Activated T-helper 17 cell treated with anti-CD3 and anti-CD28 coated beads, Interleukin-2, amount 50 U/mL, for 72 hours (primary cell): ENCODE data around the gene ENDOU. TPM values are rescaled to one million over a fixed set of nuclear protein-coding genes. Genes with fewer than 3 reads are reported as not detected.

Experiments
- ATAC-seq: fragments of 150-1000 bp; cut with Tn5 transposase; replicated peaks from 2 replicates; pipeline ENCODE4 v1.10.0; 2021; ENCODE audit warnings: mild to moderate bottlenecking, moderate library complexity
- H3K27ac Mint-ChIP-seq: one replicate; pipeline ENCODE4 v1.8.0; 2022; ENCODE audit warnings: mixed read lengths
- H3K27me3 Mint-ChIP-seq: one replicate; pipeline ENCODE4 v1.8.0; 2022; ENCODE audit warnings: mixed read lengths
- H3K36me3 Mint-ChIP-seq: one replicate; pipeline ENCODE4 v1.8.0; 2022; ENCODE audit warnings: low read depth, mild to moderate bottlenecking, mixed read lengths
- H3K4me1 Mint-ChIP-seq: one replicate; pipeline ENCODE4 v1.8.0; 2022; ENCODE audit warnings: mixed read lengths
- H3K4me3 Mint-ChIP-seq: one replicate; pipeline ENCODE4 v1.8.0; 2022; ENCODE audit warnings: mild to moderate bottlenecking, mixed read lengths
- H3K9me3 Mint-ChIP-seq: one replicate; pipeline ENCODE4 v1.8.0; 2022; ENCODE audit warnings: mixed read lengths
- total RNA-seq, 2 donors: library from RNA; stranded (reverse); gene quantifications; one replicate each; pipeline ENCODE4 v1.2.3, GENCODE V29; 2022

Gene ENDOU, protein sequence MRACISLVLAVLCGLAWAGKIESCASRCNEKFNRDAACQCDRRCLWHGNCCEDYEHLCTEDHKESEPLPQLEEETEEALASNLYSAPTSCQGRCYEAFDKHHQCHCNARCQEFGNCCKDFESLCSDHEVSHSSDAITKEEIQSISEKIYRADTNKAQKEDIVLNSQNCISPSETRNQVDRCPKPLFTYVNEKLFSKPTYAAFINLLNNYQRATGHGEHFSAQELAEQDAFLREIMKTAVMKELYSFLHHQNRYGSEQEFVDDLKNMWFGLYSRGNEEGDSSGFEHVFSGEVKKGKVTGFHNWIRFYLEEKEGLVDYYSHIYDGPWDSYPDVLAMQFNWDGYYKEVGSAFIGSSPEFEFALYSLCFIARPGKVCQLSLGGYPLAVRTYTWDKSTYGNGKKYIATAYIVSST
- under 1 TPM in 1 of 2 donors, not detected in 1; 0.16 TPM for total RNA-seq

DNA sequence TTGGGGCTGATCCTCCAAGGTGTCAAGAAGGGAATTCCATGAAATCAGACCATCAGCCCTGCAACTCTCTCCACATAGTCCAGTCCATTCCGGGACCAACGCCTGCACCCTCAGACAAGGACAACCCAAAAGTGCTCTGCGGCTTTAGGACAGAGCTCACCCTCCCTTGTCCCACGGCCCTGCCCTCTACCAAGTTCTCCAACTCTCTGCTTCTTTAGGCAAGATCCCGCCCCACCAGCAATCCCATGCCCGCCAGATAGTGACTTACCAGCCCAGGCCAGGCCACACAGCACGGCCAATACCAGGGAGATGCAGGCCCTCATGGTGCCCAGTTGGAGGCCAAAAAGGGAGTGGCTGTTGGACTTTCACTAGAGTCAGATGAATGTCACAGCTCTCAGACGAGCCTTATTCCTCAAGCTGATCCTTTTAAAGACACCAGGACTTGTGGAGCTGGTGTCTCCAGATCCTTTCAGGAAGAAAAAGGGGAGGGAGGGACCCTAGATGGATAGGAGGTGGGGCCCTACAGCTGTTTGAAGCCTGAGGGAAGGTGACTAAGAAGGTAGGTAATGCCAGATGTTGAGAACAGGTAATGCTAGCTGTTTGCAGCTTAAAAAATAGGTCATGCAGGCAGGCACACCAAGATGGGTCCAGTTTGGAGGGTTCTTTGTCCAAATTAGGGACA lies at the start of gene ENDOU:
Gene ENDOU, minus strand, starts transcription at position 400 of the 682 bp plus-strand sequence. Its CDS starts 77 bp downstream, at position 323.
- Mint-ChIP-seq H3K27me3 (no peaks in the 10 kb centered on the region), H3K4me3 (no peak within 1 kb of the TSS), H3K9me3 (no peaks in the 10 kb centered on the region), H3K36me3 (no peaks in the 10 kb centered on the region), H3K27ac (no peak within 1 kb of the TSS), H3K4me1 (peaks cover 12% of the 10 kb centered on the region)
- ATAC-seq: no peak

DNA sequence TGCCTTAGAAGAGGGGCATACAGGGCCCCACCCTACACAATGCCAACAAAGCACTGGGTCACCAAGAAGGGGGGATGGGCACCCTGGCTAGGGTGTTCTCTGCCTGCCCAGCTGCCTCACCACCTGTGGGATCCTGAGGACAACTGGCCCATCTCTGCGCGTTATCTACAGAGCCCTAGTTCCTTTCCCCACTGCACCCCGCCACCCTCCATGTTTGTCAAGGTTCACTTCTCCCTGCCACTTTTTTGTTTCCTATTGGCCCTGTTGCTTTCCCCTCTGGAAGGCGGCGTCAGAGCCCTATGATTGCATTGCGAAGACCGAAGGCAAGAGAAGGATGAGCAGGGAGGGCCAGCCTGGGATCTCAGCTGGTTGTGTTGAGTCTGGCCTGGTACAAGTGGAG lies 49.4 kb upstream of the ENDOU start:
- no peak for ATAC-seq
- no peaks in the 10 kb centered on the region for H3K36me3 Mint-ChIP-seq
- H3K27me3 Mint-ChIP-seq: no peaks in the 10 kb centered on the region
- H3K4me1 Mint-ChIP-seq: peaks cover 5% of the 10 kb centered on the region
- peak overlapping the region; percentile 76 for H3K27ac Mint-ChIP-seq
- H3K4me3 Mint-ChIP-seq: peak overlapping the region; percentile 82
- no peaks in the 10 kb centered on the region for H3K9me3 Mint-ChIP-seq

DNA sequence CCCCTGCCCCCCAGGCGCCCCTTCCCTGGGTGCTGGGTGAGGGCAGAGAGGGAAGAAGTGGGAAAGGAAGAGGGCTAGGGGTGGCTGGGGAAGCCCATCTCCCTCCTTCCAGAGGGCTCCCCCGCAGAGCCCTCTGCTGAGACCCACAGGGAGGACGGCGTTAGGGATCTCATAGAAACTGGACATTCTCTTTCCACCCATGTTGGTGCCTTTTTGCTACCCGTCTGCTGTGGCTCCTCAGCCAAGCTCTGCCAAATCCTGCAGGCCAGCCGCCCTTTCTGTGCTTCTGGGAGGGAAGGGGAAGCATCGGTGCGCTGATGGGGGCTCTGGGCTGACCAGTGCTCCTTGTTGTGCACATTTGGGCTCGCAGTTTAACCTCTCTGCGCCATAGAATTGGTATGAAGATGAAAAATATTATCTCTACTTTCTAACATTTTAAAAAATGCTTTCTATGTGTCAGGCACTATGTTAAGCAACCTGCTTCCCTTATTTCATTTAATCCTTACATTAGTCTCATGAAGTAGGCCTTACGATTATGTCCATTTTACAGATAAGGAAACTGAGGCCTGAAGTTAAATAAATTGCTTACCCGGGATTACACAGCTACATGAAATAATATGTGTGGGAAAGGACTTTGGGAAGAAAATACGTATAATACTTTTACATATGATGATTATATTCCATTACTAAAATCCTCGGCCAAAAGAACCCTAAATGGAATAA lies 48.7 kb upstream of the ENDOU start:
- H3K27ac Mint-ChIP-seq: peak overlapping the region; percentile 76
- no peak for ATAC-seq
- H3K36me3 Mint-ChIP-seq: no peaks in the 10 kb centered on the region
- no peaks in the 10 kb centered on the region for H3K9me3 Mint-ChIP-seq
- H3K27me3 Mint-ChIP-seq: no peaks in the 10 kb centered on the region
- peak overlapping the region; percentile 82 for H3K4me3 Mint-ChIP-seq
- peaks cover 1% of the 10 kb centered on the region for H3K4me1 Mint-ChIP-seq

DNA sequence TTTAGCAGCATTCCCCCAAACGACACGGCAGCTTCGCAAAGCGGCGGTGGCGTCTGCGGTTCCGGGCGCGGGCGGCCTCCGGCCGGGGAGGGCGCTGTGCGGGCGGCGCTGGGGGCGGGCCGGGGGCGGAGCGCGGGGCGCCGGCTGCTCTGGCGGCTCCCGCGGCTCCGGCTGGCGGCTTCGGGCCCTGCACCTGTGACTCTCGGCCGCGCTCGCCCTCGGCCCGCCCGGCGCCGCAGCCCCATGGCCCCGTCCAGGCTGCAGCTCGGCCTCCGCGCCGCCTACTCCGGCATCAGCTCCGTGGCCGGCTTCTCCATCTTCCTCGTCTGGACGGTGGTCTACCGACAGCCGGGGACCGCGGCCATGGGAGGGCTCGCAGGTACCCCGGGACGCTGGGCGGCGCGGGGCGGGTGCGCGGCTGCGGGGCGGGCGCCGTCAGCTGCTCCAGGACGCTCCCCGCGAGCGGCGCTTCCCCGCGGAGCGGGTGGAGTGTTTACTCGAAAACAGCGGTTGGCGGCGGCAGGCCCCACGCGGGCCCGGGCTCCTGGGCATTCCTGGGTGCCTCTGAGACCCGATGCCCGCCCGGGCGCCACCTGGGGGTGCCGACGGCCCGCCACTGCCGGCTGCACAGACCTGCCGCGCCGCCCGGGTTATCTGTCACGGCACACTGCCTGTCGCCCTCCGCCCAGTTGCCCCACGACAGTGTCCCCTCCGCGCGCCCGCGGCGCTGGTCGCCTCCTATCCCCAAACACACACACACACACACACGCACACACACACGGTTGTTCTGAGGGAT lies 48.0 kb upstream of the ENDOU start, which contains the start of gene SLC48A1:
Gene SLC48A1, plus strand, starts transcription at position 177 of the 796 bp plus-strand sequence. Its CDS starts 67 bp downstream, at position 244.
- H3K36me3 Mint-ChIP-seq: no peaks in the 10 kb centered on the region
- H3K27ac Mint-ChIP-seq: peak within 1 kb of the TSS; percentile 76
- no peaks in the 10 kb centered on the region for H3K4me1 Mint-ChIP-seq
- H3K27me3 Mint-ChIP-seq: no peaks in the 10 kb centered on the region
- peak within 1 kb of the TSS; percentile 82 for H3K4me3 Mint-ChIP-seq
- ATAC-seq: peak; percentile 73
- no peaks in the 10 kb centered on the region for H3K9me3 Mint-ChIP-seq

DNA sequence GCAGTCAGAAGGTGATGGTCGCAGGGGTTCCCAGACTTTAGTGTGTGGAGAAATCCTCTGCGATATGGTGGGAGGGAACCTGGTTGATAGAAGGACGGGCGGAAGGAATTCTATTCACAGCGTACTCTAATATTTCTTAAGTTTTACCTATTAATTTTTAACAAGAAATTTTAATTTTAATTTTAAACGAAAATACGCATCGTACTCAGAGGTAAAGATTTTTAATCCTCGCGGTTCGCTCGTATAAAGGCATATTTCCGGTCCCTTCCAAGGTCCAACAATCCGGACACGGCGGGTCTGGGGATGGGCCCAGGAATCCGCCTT lies 47.4 kb upstream of the ENDOU start:
- Mint-ChIP-seq H3K4me1 (no peaks in the 10 kb centered on the region), H3K4me3 (peak overlapping the region; percentile 74), H3K27me3 (no peaks in the 10 kb centered on the region), H3K36me3 (no peaks in the 10 kb centered on the region), H3K9me3 (no peaks in the 10 kb centered on the region), H3K27ac (peak overlapping the region; percentile 61)
- no peak for ATAC-seq

DNA sequence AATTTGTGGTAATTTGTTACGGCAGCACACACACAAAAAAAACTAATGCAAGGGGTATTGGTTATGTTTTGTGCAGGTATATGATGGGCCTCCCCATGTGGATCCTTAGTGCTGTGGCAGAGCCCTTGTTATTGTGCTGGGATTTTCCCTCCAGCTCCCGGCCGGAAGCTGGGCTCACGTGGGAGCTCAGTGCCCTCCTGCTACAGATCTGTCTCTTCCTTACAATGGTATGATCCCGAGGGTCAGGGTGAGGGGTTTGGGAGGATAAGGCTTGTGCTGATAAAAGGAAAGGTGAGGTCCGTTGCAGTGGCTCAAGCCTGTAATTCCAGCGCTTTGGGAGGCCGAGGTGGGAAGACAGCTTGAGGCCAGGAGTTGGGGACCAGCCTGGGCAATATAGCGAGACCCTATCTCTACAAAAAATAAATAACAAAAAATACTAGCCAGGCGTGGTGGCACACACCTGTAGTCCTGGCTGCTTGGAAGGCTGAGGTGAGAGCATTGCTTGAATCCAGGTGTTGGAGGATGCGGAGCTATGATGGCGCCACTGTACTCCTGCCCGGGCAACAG lies 46.9 kb upstream of the ENDOU start:
- Mint-ChIP-seq H3K27me3 (no peaks in the 10 kb centered on the region), H3K9me3 (no peaks in the 10 kb centered on the region), H3K36me3 (no peaks in the 10 kb centered on the region), H3K4me1 (no peaks in the 10 kb centered on the region), H3K4me3 (peak overlapping the region; percentile 74), H3K27ac (peak overlapping the region; percentile 61)
- ATAC-seq: no peak

DNA sequence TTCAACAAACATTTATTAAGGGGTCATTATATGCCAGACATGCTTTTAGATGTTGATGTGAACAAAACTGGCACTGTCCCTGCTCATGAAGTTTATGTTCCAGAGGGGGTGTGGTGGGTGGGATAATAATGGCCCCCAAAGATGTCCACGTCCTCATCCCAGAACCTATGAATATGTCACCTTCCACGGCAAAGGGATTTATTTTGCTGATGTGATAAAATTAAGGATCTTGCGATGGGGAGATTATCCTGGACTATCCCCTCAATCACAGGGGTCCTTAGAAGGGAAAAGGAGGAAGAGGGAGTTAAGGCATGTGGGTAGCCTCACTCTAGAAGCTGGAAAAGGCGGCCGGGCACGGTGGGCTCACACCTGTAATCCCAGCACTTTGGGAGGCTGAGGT lies 46.0 kb upstream of the ENDOU start:
- H3K4me3 Mint-ChIP-seq: no peak overlapping the region
- no peaks in the 10 kb centered on the region for H3K9me3 Mint-ChIP-seq
- no peaks in the 10 kb centered on the region for H3K27me3 Mint-ChIP-seq
- no peaks in the 10 kb centered on the region for H3K36me3 Mint-ChIP-seq
- ATAC-seq: no peak
- H3K4me1 Mint-ChIP-seq: no peaks in the 10 kb centered on the region
- no peak overlapping the region for H3K27ac Mint-ChIP-seq

DNA sequence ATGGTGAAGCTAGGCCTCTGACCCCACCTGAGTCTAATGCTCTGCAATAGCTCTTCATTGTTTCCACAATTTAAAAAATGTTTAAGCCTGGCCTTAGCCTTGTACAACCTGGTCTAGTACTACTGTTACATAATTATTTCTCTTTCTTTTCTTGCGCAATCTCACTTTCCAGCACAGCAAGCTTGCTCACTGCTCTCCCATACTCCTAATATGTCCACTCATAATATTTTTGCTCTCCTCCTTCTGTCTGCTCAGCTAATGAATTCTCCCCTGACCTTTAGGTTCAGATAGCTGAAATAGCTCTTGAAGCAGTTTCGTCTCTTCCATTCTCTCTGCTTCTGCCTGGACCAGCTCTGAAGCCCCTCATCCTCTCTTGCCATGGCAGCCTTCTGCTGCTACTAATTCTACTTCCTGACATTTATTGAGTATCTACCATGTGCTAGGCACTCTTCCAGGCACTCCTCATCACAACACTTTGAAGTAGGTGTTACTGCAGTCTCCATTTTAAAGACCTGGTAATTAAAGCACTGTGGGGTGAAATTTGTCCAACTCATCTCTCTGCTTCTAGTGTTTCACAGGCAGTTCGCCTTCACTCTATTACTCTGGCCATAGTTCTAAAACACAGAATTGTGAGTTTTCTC lies 44.9 kb upstream of the ENDOU start:
- Mint-ChIP-seq H3K4me3 (no peak overlapping the region), H3K36me3 (no peaks in the 10 kb centered on the region), H3K27ac (no peak overlapping the region), H3K27me3 (no peaks in the 10 kb centered on the region), H3K9me3 (no peaks in the 10 kb centered on the region), H3K4me1 (no peaks in the 10 kb centered on the region)
- ATAC-seq: no peak

DNA sequence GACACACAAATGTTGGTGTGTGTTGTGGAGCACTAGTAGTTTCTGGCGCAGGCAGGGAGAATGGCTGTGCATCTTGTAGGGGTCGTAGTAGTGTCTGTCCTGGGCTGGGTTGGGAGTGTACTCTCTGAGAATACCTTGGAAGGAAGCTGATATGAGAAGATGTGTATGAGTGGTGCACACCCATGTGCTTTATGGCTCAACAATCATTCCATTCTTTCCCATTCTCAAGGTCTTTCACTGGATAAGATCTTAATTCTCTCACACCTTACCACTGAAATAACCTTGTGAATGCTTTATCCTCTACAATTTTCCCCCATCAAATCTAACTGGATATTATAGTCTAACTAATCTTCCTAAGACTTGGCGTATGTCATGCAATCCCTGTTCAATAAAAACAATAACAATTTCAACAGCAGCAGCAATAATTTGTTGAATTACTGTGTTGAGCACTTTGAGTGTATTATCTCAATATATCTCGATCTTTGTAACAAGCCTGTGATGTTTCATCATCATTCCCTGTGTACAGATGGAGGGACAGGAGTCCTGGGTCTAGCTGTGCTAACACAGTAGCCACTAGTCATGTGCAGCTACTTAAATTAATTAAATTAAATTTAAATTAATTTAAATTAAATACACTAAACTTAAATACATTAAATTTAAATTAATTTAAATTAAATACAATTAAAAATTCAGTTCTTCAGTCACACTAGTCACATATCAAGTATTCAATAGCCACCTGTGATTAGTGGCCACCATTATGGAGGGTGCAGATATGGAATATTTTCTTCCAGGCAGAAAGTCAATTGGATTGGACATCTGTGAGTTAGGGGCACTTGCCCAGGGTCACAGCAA lies 44.2 kb upstream of the ENDOU start:
- Mint-ChIP-seq H3K4me3 (no peak overlapping the region), H3K4me1 (no peaks in the 10 kb centered on the region), H3K27ac (no peak overlapping the region), H3K36me3 (no peaks in the 10 kb centered on the region), H3K27me3 (no peaks in the 10 kb centered on the region), H3K9me3 (no peaks in the 10 kb centered on the region)
- no peak for ATAC-seq

DNA sequence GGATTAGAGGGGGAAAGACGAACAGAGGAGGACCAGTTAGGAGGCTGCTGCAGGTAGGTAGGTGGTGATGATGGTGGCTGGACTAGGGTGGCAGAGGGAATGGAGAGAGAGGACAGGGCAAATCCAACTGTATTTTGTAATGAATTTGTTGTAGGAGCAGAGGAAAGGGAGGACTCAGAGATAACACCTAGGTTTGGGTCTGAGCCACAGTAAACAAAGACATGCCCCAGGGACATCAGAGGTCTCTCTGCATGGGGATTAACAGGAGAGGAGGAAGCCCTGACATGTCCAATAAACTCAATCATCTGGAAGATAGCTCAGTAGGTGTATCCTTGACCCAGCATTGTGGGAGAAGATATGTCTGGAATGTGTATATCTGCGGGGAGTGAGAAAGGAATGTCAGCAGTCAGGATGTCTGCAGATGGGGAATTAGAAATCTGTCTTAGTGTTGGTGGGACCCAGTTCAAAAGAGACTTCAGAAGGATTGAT lies 43.1 kb upstream of the ENDOU start:
- H3K4me1 Mint-ChIP-seq: no peaks in the 10 kb centered on the region
- no peak overlapping the region for H3K27ac Mint-ChIP-seq

DNA sequence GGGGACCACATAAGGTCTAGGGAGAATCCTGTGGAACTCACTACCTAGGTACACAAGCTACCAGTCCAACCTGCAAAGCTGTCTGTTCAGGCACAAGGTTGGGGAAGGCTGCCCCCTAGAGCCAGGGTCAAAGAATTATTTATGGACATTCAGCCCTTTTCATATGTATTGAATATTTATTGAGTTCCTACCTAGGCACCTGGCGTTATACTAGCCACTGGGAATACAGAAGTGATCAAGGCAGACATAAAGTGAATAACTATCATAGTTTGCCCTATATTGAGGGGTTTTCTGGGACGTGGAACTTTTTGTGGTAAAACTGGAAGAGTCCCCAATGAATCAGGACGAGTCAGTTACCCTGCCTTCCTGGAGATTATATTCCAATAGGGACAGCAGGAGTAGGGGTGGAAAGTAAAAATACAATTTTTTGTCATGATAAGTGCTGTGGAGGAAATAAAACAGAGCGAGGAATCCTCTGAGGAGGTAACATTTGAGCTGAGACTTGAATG lies 42.0 kb upstream of the ENDOU start:
- no peaks in the 10 kb centered on the region for H3K36me3 Mint-ChIP-seq
- no peak overlapping the region for H3K4me3 Mint-ChIP-seq
- H3K27me3 Mint-ChIP-seq: no peaks in the 10 kb centered on the region
- peak; percentile 87 for ATAC-seq
- no peaks in the 10 kb centered on the region for H3K4me1 Mint-ChIP-seq
- H3K27ac Mint-ChIP-seq: no peak overlapping the region
- H3K9me3 Mint-ChIP-seq: no peaks in the 10 kb centered on the region

More for the DNA sequence above, 43.1 kb upstream of the ENDOU start:
- Mint-ChIP-seq H3K36me3 (no peaks in the 10 kb centered on the region), H3K4me3 (no peak overlapping the region), H3K27me3 (no peaks in the 10 kb centered on the region), H3K9me3 (no peaks in the 10 kb centered on the region)
- ATAC-seq: no peak

DNA sequence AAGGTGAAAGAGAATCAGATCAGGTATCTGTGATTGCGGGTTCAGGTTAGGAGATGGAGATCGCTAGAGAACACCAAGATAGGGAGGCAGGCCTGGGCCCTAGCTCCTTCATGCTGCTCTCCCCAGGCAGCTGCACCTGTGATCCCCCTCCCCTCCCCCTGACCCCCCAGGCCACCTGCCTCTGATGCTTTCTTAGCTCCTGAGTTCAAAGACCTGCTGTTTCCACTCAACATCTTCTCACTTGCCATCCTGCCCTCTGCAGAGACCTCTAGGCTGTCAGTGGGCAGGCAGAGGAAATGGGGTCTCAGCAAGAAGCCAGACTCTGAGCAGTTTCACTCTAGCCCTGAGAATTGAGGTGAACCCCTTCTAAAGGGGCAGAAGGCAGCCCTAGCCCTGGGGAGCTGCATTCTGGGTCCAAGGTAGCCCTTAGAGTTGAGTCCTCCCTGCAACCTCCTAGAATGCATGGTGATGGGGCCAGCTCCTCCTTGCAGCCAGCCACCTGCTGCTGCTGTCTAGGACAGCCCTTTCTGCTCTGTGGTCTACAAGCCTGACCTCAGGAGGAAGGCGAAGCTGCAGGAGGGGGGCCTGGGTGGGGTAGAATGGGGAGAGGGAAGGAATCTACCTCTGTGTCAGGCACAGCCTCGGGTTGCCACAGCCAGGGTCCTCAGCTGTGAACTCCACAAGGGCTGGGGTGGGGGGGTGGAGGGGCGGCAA lies 41.4 kb upstream of the ENDOU start:
- Mint-ChIP-seq H3K4me3 (no peak overlapping the region), H3K27ac (no peak overlapping the region), H3K4me1 (no peaks in the 10 kb centered on the region), H3K36me3 (no peaks in the 10 kb centered on the region), H3K27me3 (no peaks in the 10 kb centered on the region), H3K9me3 (no peaks in the 10 kb centered on the region)
- ATAC-seq: no peak
